ENCODE measurements around the gene ZNF33B. TPM values are rescaled to one million over a fixed set of nuclear protein-coding genes. Genes with fewer than 3 reads are reported as not detected.

Gene ZNF33B
- total RNA-seq, 1 donor from 2014 or later = 15.5 TPM

Small RNA genes within 50 kb of the gene (small RNA-seq; reads per million reads assigned to genes)
- gene AL022345.1 (not detected), gene AL022345.2 (not detected), gene AL022345.3 (not detected), gene FXYD6P1 (not detected), gene RNU6-1170P (not detected)

Other genes starting within 250 kb of the ZNF33B start
- 12.0 TPM for gene BMS1, start 144.2 kb upstream of the ZNF33B start, total RNA-seq